HFFc6 (cell line): ENCODE results near the gene SHCBP1. TPM values are rescaled to one million over a fixed set of nuclear protein-coding genes. Genes with fewer than 3 reads are reported as not detected.

Source experiments
- DNase-seq: peaks from one replicate; pipeline ENCODE4 v3.0.0-alpha.2; 2018
- H3K27ac Mint-ChIP-seq: 2 replicates; pipeline ENCODE4 v1.8.0; 2020; ENCODE audit warnings: mild to moderate bottlenecking, mixed read lengths
- H3K27me3 Mint-ChIP-seq: 2 replicates; pipeline ENCODE4 v1.8.0; 2021; ENCODE audit warnings: mild to moderate bottlenecking, moderate library complexity, mixed read lengths; ENCODE audit not compliant: insufficient read depth
- H3K36me3 Mint-ChIP-seq: 2 replicates; pipeline ENCODE4 v1.8.0; 2021; ENCODE audit warnings: low read depth, mixed read lengths
- H3K4me1 Mint-ChIP-seq: 2 replicates; pipeline ENCODE4 v1.8.0; 2020; ENCODE audit warnings: low read depth, mixed read lengths
- H3K4me3 Mint-ChIP-seq: 2 replicates; pipeline ENCODE4 v1.8.0; 2020; ENCODE audit warnings: mild to moderate bottlenecking, moderate library complexity, mixed read lengths
- H3K9me3 Mint-ChIP-seq: 2 replicates; pipeline ENCODE4 v1.8.0; 2020; ENCODE audit warnings: mild to moderate bottlenecking, mixed read lengths
- total RNA-seq, 6 experiments: library from RNA; stranded (reverse); fragmentation: NEBNext Ultra II Directional; extraction: Animal tissue kit (Norgen Biotek cat#: 25700); gene quantifications; 2 replicates in 1 of 6; 3 replicates in 5 of 6; pipeline ENCODE4 v1.2.3, GENCODE V29; 2021
- TF ChIP-seq, protein P1 (sequence below): fragments of 200-600 bp; sonication (generic); IDR thresholded peaks from 2 replicates; pipeline ENCODE4 v1.5.0; 2021; ENCODE audit warnings: antibody characterized with exemption, mild to moderate bottlenecking

The SHCBP1 gene
- total RNA-seq, 6 experiments from 2014 or later = 20.8 to 50.5 (median 49.1) TPM

DNA sequence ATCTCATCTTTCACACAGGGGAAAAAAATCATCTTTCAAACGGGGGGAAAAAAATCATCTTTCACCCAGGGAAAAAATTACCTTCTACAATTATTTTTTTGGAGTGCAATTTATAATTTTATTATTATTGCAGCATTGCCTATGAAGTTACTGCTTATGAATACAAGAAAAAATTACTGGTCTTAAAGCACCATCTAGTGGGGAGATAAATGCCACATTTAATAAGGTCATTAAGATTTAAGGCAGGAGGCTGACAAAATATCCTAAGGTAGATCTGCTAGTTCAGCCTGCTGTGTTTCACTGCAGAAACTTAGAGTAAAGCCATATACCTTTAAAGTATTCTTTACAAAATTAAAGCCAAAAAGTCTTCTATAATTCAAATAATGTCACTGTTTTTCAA lies 13.7 kb downstream of the SHCBP1 start:
- DNase-seq = peak; percentile 69
- Mint-ChIP-seq H3K27me3 (no peaks in the 10 kb centered on the region; the same call in 1 of the 2 replicates), H3K36me3 (peaks cover 17% of the 10 kb centered on the region; the same call in 1 of the 2 replicates), H3K27ac (no peak overlapping the region), H3K9me3 (no peaks in the 10 kb centered on the region), H3K4me1 (0 out of 2 replicates have a peak, but pooled peaks cover 6% of the 10 kb centered on the region), H3K4me3 (no peak overlapping the region)
- TF ChIP-seq, protein P1, sequence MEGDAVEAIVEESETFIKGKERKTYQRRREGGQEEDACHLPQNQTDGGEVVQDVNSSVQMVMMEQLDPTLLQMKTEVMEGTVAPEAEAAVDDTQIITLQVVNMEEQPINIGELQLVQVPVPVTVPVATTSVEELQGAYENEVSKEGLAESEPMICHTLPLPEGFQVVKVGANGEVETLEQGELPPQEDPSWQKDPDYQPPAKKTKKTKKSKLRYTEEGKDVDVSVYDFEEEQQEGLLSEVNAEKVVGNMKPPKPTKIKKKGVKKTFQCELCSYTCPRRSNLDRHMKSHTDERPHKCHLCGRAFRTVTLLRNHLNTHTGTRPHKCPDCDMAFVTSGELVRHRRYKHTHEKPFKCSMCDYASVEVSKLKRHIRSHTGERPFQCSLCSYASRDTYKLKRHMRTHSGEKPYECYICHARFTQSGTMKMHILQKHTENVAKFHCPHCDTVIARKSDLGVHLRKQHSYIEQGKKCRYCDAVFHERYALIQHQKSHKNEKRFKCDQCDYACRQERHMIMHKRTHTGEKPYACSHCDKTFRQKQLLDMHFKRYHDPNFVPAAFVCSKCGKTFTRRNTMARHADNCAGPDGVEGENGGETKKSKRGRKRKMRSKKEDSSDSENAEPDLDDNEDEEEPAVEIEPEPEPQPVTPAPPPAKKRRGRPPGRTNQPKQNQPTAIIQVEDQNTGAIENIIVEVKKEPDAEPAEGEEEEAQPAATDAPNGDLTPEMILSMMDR = peak; percentile 79

DNA sequence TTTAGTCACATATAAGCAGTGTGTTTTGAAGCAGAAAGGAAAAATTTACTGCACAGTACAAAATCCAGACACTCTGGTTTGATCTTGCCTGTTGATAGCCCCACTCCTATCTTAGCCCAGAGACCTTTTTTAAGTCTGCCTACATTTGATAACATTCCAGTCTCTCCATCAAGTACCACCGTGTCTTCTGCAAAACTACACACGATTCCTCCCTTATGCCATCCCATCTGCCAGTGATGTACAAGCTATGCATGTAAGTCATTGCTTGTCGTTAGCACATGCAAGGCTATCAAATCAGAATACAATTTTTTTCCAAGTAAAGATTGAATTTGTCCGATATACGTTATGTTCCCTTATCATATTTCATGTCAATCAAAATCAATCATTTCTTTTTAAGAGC lies 14.9 kb downstream of the SHCBP1 start:
- no peaks in the 10 kb centered on the region for H3K9me3 Mint-ChIP-seq
- no peak overlapping the region for H3K27ac Mint-ChIP-seq
- no peak for DNase-seq
- H3K4me1 Mint-ChIP-seq = 0 out of 2 replicates have a peak, but pooled peaks cover 6% of the 10 kb centered on the region
- TF ChIP-seq, protein P1 = no peak
- H3K36me3 Mint-ChIP-seq = peaks cover 22% of the 10 kb centered on the region; the same call in 1 of the 2 replicates
- no peak overlapping the region for H3K4me3 Mint-ChIP-seq
- no peaks in the 10 kb centered on the region; the same call in 1 of the 2 replicates for H3K27me3 Mint-ChIP-seq

DNA sequence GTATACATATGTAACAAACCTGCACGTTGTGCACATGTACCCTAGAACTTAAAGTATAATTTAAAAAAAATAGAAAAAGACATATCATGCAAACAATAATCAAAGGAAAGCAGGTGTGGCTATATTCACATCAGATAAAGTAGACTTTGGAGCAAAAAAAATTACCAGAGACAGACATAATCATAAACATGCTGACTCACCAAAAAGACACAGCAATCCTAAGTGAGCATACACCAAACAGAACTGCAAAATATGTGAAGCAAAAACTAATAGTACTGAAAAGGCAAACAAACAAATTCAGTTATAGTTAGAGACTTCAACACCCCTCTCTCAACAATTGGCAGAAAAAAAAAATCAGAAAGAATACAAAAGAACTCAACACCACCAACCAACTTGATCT lies 29.9 kb downstream of the SHCBP1 start:
- H3K4me3 Mint-ChIP-seq = no peak overlapping the region
- DNase-seq = no peak
- H3K36me3 Mint-ChIP-seq = peaks cover 34% of the 10 kb centered on the region
- H3K9me3 Mint-ChIP-seq = peaks cover 4% of the 10 kb centered on the region; the same call in 1 of the 2 replicates
- peaks cover 12% of the 10 kb centered on the region for H3K4me1 Mint-ChIP-seq
- no peaks in the 10 kb centered on the region for H3K27me3 Mint-ChIP-seq
- no peak overlapping the region; the same call in 1 of the 2 replicates for H3K27ac Mint-ChIP-seq
- TF ChIP-seq, protein P1 = no peak

DNA sequence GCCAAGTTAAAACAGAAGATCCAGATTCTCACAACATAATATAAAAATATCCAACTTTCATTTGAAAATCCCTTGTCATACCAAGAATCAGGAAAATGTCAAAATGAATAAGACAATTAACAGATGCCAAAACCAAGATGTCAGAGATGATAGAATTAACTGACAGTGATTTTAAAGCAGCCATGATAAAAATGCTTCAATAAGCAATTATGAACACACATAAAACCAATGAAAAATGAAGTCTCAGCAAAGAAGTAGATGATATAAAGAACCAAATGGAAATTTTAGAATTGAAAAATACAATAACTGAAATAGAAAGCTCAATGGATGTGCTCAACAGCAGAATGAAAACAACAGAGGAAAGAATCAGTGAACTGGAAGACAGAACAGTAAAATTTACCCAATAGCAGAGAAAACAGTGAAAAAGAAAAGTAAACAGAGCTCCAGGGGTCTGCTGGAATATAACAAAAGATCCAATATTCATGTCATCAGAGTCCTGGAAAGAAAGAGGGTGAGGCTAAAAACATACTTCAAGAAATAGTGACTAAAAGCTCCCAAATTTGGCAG lies 35.1 kb downstream of the SHCBP1 start:
- Mint-ChIP-seq H3K27ac (no peak overlapping the region), H3K27me3 (no peaks in the 10 kb centered on the region), H3K9me3 (peaks cover 10% of the 10 kb centered on the region; the same call in 1 of the 2 replicates), H3K4me3 (no peak overlapping the region), H3K4me1 (peaks cover 6% of the 10 kb centered on the region; the same call in 1 of the 2 replicates), H3K36me3 (peaks cover 60% of the 10 kb centered on the region)
- TF ChIP-seq, protein P1 = no peak
- DNase-seq = no peak

DNA sequence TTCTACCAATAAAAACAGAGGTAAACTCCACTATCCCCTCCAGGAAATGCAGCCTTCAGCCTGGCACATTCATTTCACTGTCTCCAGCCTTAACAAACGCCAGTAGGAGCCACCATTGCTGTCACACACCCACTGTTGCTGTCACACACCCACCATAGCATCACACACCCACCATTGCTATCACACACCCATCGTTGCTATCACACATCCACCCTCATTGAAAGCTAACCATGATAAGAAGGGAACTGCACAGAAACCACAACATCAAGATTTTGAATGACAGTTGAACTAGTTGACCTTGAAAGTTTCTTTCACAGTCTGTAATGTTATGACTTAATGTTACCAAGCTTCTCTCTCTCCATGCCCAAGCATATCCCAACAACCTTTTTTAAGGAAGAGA lies 38.1 kb downstream of the SHCBP1 start:
- H3K9me3 Mint-ChIP-seq = peaks cover 6% of the 10 kb centered on the region; the same call in 1 of the 2 replicates

More for the DNA sequence above, 38.1 kb downstream of the SHCBP1 start:
- Mint-ChIP-seq H3K27me3 (no peaks in the 10 kb centered on the region), H3K4me1 (peaks cover 4% of the 10 kb centered on the region; the same call in 1 of the 2 replicates), H3K27ac (no peak overlapping the region), H3K36me3 (peaks cover 46% of the 10 kb centered on the region), H3K4me3 (no peak overlapping the region)
- TF ChIP-seq, protein P1 = no peak
- DNase-seq = no peak
